A673 (cell line): ENCODE measurements around the gene INO80C. TPM values are rescaled to one million over a fixed set of nuclear protein-coding genes. Genes with fewer than 3 reads are reported as not detected.
A peak's percentile ranks its signal among the peaks of the same experiment; 100 is the strongest.
"Not testable (repeated sequence)": the region's sequence is repeated elsewhere in the genome, so short reads cannot be mapped to it uniquely, and the experiment has no call there.

Experiments used
- BruUV-seq: library from RNA; stranded (reverse); fragments of 400-500 nt; replicated peaks from 2 replicates; lab custom pipeline; 2021; lab: Mats Ljungman, UMichigan
- CTCF ChIA-PET: fragments of 300-600 bp; sonication (Branson Sonifier 250); formaldehyde crosslinking; loops from one replicate; lab custom pipeline; 2022; ENCODE audit warnings: antibody characterized with exemption; lab: Charles Lee
- POLR2A ChIA-PET: fragments of 300-600 bp; sonication (Branson Sonifier 250); formaldehyde crosslinking; loops from one replicate; lab custom pipeline; 2022; ENCODE audit warnings: antibody characterized with exemption; ENCODE audit not compliant: low non-redundant PET; lab: Charles Lee
- DNase-seq: peaks from one replicate; pipeline ENCODE4 v3.0.0-alpha.2; 2015; ENCODE audit warnings: low spot score
- H3K27ac ChIP-seq: fragments of 200-600 bp; sonication (generic); 2 replicates; pipeline ENCODE4 v1.5.1; 2016; ENCODE audit warnings: mixed run types, low read depth, mild to moderate bottlenecking, mixed read lengths, antibody characterized with exemption, low read length; ENCODE audit not compliant: poor library complexity, severe bottlenecking
- H3K27me3 ChIP-seq: fragments of 200-600 bp; sonication (generic); replicated peaks from 2 replicates; pipeline ENCODE4 v1.6.1; 2017; ENCODE audit warnings: mixed run types, low read depth, mild to moderate bottlenecking, mixed read lengths, antibody characterized with exemption, low read length; ENCODE audit not compliant: insufficient read depth, poor library complexity
- H3K36me3 ChIP-seq: fragments of 200-600 bp; sonication (generic); 2 replicates; pipeline ENCODE4 v1.6.1; 2016; ENCODE audit warnings: mixed run types, mild to moderate bottlenecking, mixed read lengths, antibody characterized with exemption, low read length; ENCODE audit not compliant: insufficient read depth, poor library complexity, severe bottlenecking
- H3K4me1 ChIP-seq: fragments of 200-600 bp; sonication (generic); 2 replicates; pipeline ENCODE4 v1.6.1; 2017; ENCODE audit warnings: mixed run types, mild to moderate bottlenecking, mixed read lengths, antibody characterized with exemption, low read length; ENCODE audit not compliant: insufficient read depth, poor library complexity, severe bottlenecking
- H3K4me3 ChIP-seq: fragments of 200-600 bp; sonication (generic); 2 replicates; pipeline ENCODE4 v1.5.1; 2016; ENCODE audit warnings: low read depth, mixed run types, mild to moderate bottlenecking, mixed read lengths, low read length; ENCODE audit not compliant: poor library complexity, severe bottlenecking
- H3K9me3 ChIP-seq: fragments of 200-600 bp; sonication (generic); 2 replicates; pipeline ENCODE4 v1.6.1; 2016; ENCODE audit warnings: mixed run types, low read depth, mild to moderate bottlenecking, mixed read lengths, antibody characterized with exemption, low read length; ENCODE audit not compliant: poor library complexity, severe bottlenecking
- EZH2 ChIP-seq: fragments of 200-600 bp; sonication (generic); IDR thresholded peaks from 2 replicates; pipeline ENCODE4 v1.6.1; 2017; ENCODE audit warnings: borderline replicate concordance, low read depth, mild to moderate bottlenecking, mixed read lengths, antibody characterized with exemption, low read length; ENCODE audit not compliant: poor library complexity, severe bottlenecking
- intact Hi-C: fragments of 100-400 bp; cut with micrococcal nuclease; formaldehyde crosslinking; loops from one replicate; pipeline ENCODE4 v1.10.0; 2022; ENCODE audit not compliant: unreplicated experiment
- total RNA-seq: library from RNA; stranded (reverse); gene quantifications from 2 replicates; pipeline ENCODE4 v1.2.3, GENCODE V29; 2021
- TF ChIP-seq, protein P1 (sequence below): fragments of 300-800, 200-600 bp; sonication (generic); conservative IDR thresholded peaks from 2 replicates; pipeline ENCODE4 v1.5.1; 2017; ENCODE audit warnings: low read depth, mild to moderate bottlenecking, antibody characterized with exemption, low read length, moderate library complexity, mixed read lengths

INO80C gene
- total RNA-seq, 1 experiment from 2014 or later = 36.6 TPM

DNA sequence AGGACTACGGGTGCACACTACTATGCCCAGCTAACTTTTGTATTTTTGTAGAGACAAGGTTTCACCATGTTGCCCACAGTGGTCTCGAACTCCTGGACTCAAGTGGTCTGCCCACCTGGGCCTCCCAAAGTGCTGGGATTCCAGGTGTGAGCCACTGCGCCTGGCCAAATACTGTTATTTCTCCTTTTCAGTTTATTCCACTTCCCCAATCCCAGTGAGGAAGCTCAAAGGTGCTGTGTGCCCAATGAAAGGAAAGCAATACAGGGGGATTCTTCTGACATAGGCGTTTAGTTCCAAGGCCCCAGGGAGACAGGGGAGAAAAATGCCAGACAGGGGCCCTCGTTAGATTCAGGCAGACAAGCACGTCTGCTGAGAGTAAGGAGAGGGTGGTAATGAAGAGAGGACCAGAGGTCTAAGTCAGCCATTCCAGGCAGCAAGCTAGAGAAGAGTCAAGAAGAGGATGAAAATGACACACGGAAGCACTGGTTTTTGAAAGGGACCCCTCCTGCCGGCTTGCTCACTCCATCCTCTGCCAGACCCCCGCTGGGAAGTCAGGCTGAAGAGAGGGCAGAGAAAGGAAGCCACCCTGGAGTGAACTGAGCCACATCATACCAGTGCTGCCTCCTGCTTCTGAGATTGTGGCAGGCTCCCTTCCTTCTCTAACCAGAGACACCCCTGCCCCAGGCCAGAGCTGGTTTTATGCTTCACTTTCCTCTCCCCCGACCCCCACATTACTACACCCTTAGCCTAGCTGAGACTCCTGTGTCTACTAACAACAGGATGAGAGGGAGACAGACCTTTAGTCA is 6.7 kb downstream of the INO80C start:
- POLR2A ChIA-PET = no interaction called here
- TF ChIP-seq, protein P1, sequence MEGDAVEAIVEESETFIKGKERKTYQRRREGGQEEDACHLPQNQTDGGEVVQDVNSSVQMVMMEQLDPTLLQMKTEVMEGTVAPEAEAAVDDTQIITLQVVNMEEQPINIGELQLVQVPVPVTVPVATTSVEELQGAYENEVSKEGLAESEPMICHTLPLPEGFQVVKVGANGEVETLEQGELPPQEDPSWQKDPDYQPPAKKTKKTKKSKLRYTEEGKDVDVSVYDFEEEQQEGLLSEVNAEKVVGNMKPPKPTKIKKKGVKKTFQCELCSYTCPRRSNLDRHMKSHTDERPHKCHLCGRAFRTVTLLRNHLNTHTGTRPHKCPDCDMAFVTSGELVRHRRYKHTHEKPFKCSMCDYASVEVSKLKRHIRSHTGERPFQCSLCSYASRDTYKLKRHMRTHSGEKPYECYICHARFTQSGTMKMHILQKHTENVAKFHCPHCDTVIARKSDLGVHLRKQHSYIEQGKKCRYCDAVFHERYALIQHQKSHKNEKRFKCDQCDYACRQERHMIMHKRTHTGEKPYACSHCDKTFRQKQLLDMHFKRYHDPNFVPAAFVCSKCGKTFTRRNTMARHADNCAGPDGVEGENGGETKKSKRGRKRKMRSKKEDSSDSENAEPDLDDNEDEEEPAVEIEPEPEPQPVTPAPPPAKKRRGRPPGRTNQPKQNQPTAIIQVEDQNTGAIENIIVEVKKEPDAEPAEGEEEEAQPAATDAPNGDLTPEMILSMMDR = no peak
- Histone ChIP-seq H3K36me3 (no peaks in the 10 kb centered on the region), H3K27ac (peak overlapping the region; percentile 63), H3K9me3 (no peaks in the 10 kb centered on the region), H3K4me1 (peaks cover 15% of the 10 kb centered on the region), H3K4me3 (no peak overlapping the region), H3K27me3 (no peaks in the 10 kb centered on the region)
- intact Hi-C loops = no loop called here
- CTCF ChIA-PET = no interaction called here
- no TSS peak for BruUV-seq
- DNase-seq = peak; percentile 85

DNA sequence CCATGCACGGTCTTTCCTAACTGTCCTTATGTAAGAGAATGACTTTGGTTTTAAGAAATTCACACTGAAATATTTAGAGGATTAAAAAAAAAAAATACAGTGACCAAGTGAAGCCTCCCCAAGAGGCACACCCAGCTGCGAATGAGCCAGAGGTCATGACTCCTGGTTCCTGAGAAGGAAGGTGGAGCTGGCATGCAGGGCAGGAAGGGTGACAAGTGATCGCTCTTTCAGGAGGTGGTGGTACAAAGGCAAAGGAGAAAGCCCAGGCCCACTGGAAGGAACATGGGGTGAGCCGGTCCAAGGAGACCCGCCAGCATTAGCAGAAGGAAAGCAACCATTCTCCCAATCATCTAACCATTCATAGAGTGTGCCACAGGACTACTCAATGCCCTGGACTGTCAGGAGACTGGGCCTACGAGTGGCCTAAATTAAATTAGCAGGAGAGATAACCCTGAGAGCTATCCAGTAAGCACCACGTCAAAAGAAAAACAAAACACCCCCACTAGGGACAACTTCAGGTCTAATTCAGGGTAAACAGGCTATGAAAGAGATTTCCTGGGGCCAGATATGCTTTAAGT is 7.8 kb downstream of the INO80C start:
- TF ChIP-seq, protein P1 = no peak
- no peak for TF ChIP-seq EZH2

DNA sequence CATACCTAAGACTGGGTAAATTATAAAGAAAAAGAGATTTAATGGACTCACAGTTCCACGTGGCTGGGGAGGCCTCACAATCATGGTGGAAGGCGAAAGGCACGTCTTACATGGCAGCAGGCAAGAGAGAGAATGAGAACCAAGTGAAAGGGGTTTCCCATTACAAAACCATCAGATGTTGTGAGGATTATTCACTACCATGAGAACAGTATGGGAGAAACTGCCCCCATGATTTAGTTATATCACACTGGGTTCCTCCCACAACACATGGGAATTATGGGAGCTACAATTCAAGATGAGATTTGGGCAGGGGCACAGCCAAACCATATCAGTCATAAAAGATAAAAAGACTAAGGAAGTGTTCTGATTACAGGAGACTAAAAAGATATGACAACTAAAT is 8.5 kb downstream of the INO80C start:
- H3K27me3 ChIP-seq, DNase-seq, CTCF ChIA-PET, H3K27ac ChIP-seq, H3K4me3 ChIP-seq, POLR2A ChIA-PET, BruUV-seq, H3K36me3 ChIP-seq, H3K9me3 ChIP-seq: not testable (repeated sequence)
- H3K4me1 ChIP-seq = peaks cover 19% of the 10 kb centered on the region
- intact Hi-C loops = loop anchor here (10.0 kb wide), 1 partner anchor 254 kb away; no protein-coding TSS in a partner anchor

More for the DNA sequence above, 7.8 kb downstream of the INO80C start:
- Histone ChIP-seq H3K4me1 (peaks cover 19% of the 10 kb centered on the region), H3K4me3 (no peak overlapping the region), H3K27me3 (no peaks in the 10 kb centered on the region), H3K27ac (no peak overlapping the region), H3K36me3 (no peaks in the 10 kb centered on the region), H3K9me3 (no peaks in the 10 kb centered on the region)
- no peak for DNase-seq
- CTCF ChIA-PET = no interaction called here
- intact Hi-C loops = loop anchor here (10.0 kb wide), 1 partner anchor 255 kb away; no protein-coding TSS in a partner anchor
- no TSS peak for BruUV-seq
- POLR2A ChIA-PET = no interaction called here

DNA sequence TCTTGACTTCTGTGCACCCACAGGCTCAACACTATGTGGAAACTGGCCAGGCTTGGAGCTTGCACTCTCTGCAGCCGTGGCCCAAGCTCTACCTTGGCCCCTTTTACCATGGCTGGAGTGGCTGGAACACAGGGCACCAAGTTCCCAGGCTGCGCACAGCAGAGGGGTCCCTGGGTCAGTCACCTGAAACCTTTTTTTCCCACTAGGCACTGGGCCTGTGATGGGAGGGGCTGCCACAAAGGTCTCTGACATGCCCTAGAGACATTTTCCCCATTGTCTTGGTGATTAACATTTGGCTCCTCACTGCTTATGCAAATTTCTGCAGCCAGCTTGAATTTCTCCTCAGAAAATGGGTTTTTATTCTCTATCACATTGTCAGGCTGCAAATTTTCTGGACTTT is 9.4 kb downstream of the INO80C start:
- POLR2A ChIA-PET, BruUV-seq: not testable (repeated sequence)

DNA sequence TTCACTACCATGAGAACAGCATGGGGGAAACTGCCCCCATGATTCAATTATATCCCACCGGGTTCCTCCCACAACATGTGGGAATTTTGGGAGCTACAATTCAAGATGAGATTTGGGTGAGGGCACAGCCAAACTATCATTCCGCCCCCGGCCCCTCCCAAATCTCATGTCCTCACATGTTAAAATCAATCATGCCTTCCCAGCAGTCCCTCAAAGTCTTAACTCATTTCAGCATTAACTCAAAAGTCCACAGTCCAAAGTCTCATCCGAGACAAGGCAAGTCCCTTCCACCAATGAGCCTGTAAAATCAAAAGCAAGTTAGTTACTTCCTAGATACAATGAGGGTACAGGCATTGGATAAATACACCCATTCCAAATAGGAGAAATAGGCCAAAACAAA is 10.2 kb downstream of the INO80C start:
- DNase-seq, H3K27ac ChIP-seq, POLR2A ChIA-PET, BruUV-seq, CTCF ChIA-PET, H3K36me3 ChIP-seq, H3K9me3 ChIP-seq, H3K4me3 ChIP-seq, H3K27me3 ChIP-seq: not testable (repeated sequence)
- intact Hi-C loops = loop anchor here (10.0 kb wide), 1 partner anchor 253 kb away; no protein-coding TSS in a partner anchor
- peaks cover 19% of the 10 kb centered on the region for H3K4me1 ChIP-seq

More for the DNA sequence above, 9.4 kb downstream of the INO80C start:
- H3K4me1 ChIP-seq = peaks cover 19% of the 10 kb centered on the region
- H3K27ac ChIP-seq, H3K27me3 ChIP-seq, CTCF ChIA-PET, DNase-seq, H3K36me3 ChIP-seq, H3K4me3 ChIP-seq, H3K9me3 ChIP-seq: not testable (repeated sequence)
- intact Hi-C loops = loop anchor here (10.0 kb wide), 1 partner anchor 254 kb away; no protein-coding TSS in a partner anchor
